Measurements from ENCODE around the gene APP. TPM values are rescaled to one million over a fixed set of nuclear protein-coding genes. Genes with fewer than 3 reads are reported as not detected.
A peak's percentile ranks its signal among the peaks of the same experiment; 100 is the strongest.

Gene APP
- total RNA-seq, 1 experiment from 2014 or later = 472 TPM

DNA sequence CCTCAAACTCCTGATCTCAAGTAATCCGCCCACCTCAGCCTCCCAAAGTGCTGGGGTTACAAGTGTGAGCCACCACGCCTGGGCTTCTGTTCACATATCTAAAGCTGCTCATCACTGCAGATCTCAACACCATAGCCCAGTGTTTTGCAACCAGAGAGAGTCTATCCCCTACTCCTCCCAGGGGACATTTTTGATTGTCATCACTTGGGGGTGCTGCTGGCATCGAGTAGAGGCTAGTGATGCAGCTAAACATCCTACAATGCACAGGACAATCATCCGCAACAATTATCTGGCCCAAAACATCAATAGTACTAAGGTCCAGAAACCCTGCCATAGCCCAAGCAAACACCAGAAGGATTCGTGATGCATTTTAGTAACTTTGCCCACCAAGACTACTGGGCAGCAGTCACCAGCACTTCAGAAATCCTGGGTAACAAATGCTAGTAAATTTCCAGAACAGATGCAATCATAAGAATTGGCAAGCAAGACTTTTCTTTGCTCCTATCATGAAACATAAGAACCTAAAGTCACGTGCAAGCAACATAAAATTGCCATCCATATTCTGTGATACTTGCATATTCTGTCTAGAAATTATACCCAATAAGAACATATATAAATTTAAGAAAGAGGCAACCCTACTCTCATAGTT is 159.2 kb downstream of the APP start:
- intact Hi-C loops (cut with micrococcal nuclease) = no loop called here
- peaks cover 15% of the 10 kb centered on the region for H3K36me3 Mint-ChIP-seq (ENCODE audit: insufficient read depth, unreplicated experiment)
- no peak for DNase-seq (ENCODE audit: unreplicated experiment)
- H3K9me3 Mint-ChIP-seq (ENCODE audit: unreplicated experiment) = no peaks in the 10 kb centered on the region
- no peak overlapping the region for H3K27ac Mint-ChIP-seq (ENCODE audit: low read depth, unreplicated experiment)
- POLR2A ChIA-PET = interaction anchor here (1.1 to 2.5 kb wide), 2 partner anchors 8 to 31 kb away, joined by 3 to 6 read pairs; no protein-coding TSS in a partner anchor
- no peaks in the 10 kb centered on the region for H3K27me3 Mint-ChIP-seq (ENCODE audit: insufficient read depth, unreplicated experiment)
- TF ChIP-seq, protein P1, sequence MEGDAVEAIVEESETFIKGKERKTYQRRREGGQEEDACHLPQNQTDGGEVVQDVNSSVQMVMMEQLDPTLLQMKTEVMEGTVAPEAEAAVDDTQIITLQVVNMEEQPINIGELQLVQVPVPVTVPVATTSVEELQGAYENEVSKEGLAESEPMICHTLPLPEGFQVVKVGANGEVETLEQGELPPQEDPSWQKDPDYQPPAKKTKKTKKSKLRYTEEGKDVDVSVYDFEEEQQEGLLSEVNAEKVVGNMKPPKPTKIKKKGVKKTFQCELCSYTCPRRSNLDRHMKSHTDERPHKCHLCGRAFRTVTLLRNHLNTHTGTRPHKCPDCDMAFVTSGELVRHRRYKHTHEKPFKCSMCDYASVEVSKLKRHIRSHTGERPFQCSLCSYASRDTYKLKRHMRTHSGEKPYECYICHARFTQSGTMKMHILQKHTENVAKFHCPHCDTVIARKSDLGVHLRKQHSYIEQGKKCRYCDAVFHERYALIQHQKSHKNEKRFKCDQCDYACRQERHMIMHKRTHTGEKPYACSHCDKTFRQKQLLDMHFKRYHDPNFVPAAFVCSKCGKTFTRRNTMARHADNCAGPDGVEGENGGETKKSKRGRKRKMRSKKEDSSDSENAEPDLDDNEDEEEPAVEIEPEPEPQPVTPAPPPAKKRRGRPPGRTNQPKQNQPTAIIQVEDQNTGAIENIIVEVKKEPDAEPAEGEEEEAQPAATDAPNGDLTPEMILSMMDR (IDR thresholded peaks at IDR 0.05; ENCODE audit: unreplicated experiment) = no peak
- no TSS peak for BruUV-seq (replicated peaks)
- H3K4me3 Mint-ChIP-seq (ENCODE audit: unreplicated experiment) = no peak overlapping the region
- CTCF ChIA-PET = no interaction called here
- no peaks in the 10 kb centered on the region for H3K4me1 Mint-ChIP-seq (ENCODE audit: insufficient read depth, unreplicated experiment)

GRCh38 chr21:26007951-26008498 is 162.5 kb downstream of the APP start:
- Mint-ChIP-seq H3K36me3 (ENCODE audit: insufficient read depth, unreplicated experiment) (peaks cover 25% of the 10 kb centered on the region), H3K27ac (ENCODE audit: low read depth, unreplicated experiment) (peak overlapping the region; percentile 7), H3K4me1 (ENCODE audit: insufficient read depth, unreplicated experiment) (no peaks in the 10 kb centered on the region), H3K9me3 (ENCODE audit: unreplicated experiment) (no peaks in the 10 kb centered on the region), H3K27me3 (ENCODE audit: insufficient read depth, unreplicated experiment) (no peaks in the 10 kb centered on the region), H3K4me3 (ENCODE audit: unreplicated experiment) (no peak overlapping the region)
- no TSS peak for BruUV-seq (replicated peaks)
- intact Hi-C loops (cut with micrococcal nuclease) = no loop called here
- TF ChIP-seq, protein P1 (IDR thresholded peaks at IDR 0.05; ENCODE audit: unreplicated experiment) = no peak
- DNase-seq (ENCODE audit: unreplicated experiment) = no peak
- CTCF ChIA-PET = interaction anchor here (0.6 to 1.3 kb wide), 4 partner anchors 10 to 55 kb away, joined by 3 to 5 read pairs (median 4); no protein-coding TSS in a partner anchor
- POLR2A ChIA-PET = interaction anchor here (1.1 to 1.7 kb wide), 4 partner anchors 11 to 161 kb away, joined by 3 to 4 read pairs (median 3); no protein-coding TSS in a partner anchor

GRCh38 chr21:26005464-26005863 is 165.1 kb downstream of the APP start:
- no peaks in the 10 kb centered on the region for H3K9me3 Mint-ChIP-seq (ENCODE audit: unreplicated experiment)
- H3K4me3 Mint-ChIP-seq (ENCODE audit: unreplicated experiment) = no peak overlapping the region
- BruUV-seq (replicated peaks) = no TSS peak

GRCh38 chr21:26003404-26003803 is 167.2 kb downstream of the APP start:
- BruUV-seq (replicated peaks) = no TSS peak
- Mint-ChIP-seq H3K4me1 (ENCODE audit: insufficient read depth, unreplicated experiment) (no peaks in the 10 kb centered on the region), H3K4me3 (ENCODE audit: unreplicated experiment) (no peak overlapping the region), H3K27ac (ENCODE audit: low read depth, unreplicated experiment) (peak overlapping the region; percentile 23), H3K9me3 (ENCODE audit: unreplicated experiment) (no peaks in the 10 kb centered on the region), H3K36me3 (ENCODE audit: insufficient read depth, unreplicated experiment) (peaks cover 48% of the 10 kb centered on the region), H3K27me3 (ENCODE audit: insufficient read depth, unreplicated experiment) (no peaks in the 10 kb centered on the region)
- ChIA-PET POLR2A (no interaction called here), CTCF (no interaction called here)
- TF ChIP-seq, protein P1 (IDR thresholded peaks at IDR 0.05; ENCODE audit: unreplicated experiment) = no peak
- intact Hi-C loops (cut with micrococcal nuclease) = no loop called here
- DNase-seq (ENCODE audit: unreplicated experiment) = no peak

More at GRCh38 chr21:26005464-26005863, 165.1 kb downstream of the APP start:
- CTCF ChIA-PET = no interaction called here
- no peaks in the 10 kb centered on the region for H3K4me1 Mint-ChIP-seq (ENCODE audit: insufficient read depth, unreplicated experiment)
- POLR2A ChIA-PET = no interaction called here
- H3K27me3 Mint-ChIP-seq (ENCODE audit: insufficient read depth, unreplicated experiment) = no peaks in the 10 kb centered on the region
- intact Hi-C loops (cut with micrococcal nuclease) = no loop called here
- H3K27ac Mint-ChIP-seq (ENCODE audit: low read depth, unreplicated experiment) = no peak overlapping the region
- TF ChIP-seq, protein P1 (IDR thresholded peaks at IDR 0.05; ENCODE audit: unreplicated experiment) = no peak
- H3K36me3 Mint-ChIP-seq (ENCODE audit: insufficient read depth, unreplicated experiment) = peaks cover 38% of the 10 kb centered on the region
- DNase-seq (ENCODE audit: unreplicated experiment) = no peak
